ENCODE measurements around the gene EMC8.
"Not testable (repeated sequence)": the region's sequence is repeated elsewhere in the genome, so short reads cannot be mapped to it uniquely, and the experiment has no call there.

Gene EMC8

DNA sequence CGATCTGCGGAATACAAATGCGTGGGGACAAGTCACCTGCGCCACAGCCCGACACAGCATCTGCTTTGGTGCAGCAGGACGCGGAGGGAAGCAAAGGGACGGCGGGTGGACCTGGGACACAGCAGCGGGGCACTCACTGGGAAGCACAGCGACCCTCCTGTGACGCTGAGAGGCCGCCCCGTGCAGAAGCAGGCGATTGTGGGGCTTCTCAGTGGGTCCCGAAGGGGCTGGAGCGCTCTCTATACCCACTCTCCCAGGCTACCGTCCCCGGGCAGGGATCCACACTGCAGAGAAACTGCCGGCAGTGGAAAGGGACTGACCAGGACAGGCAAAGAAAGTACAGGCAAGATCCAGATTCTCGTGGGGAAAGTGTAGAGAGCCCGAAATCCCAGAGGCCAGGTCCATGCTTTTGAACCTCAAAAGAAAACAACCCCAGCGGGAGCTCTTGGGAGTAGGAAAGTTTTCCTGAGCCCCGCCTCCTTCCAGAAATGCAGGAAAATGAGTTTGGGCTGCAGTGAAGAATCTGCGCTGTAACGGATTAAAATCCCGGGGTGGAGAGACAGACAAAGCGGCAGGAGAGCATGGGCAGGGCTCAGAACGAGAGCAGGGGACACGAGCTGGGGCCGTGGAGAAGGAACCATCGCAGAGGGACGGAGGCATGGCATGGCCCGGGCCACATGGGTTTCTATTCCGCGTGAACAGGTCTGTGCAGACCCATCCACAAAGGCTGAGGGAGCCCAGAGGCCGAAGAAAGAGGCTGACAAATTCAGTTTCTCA, 12.9 kb upstream of the EMC8 start:
- peak; percentile 46 for DNase-seq

DNA sequence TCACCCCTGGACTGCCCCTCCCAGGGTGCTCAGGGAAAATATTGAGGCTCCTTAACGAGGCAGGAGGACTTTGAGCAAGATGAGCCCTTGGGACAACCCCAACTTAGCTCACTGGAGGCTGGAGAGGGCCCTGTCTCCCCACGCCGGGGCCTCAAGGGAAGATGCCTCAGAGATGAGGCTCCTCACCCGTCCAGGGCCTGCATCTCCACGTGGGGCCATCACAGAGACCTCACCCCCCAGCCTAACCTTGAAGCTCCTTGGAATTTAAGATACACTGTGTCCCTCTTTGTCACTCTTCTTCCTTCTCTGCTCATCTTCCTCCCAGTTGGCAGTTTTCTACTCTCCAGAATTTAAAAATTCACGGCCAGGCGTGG, 11.4 kb upstream of the EMC8 start:
- DNase-seq: no peak

- DNase-seq: no peak
Measured at GRCh38 chr16:85810097-85810741, 10.9 kb upstream of the EMC8 start.

DNA sequence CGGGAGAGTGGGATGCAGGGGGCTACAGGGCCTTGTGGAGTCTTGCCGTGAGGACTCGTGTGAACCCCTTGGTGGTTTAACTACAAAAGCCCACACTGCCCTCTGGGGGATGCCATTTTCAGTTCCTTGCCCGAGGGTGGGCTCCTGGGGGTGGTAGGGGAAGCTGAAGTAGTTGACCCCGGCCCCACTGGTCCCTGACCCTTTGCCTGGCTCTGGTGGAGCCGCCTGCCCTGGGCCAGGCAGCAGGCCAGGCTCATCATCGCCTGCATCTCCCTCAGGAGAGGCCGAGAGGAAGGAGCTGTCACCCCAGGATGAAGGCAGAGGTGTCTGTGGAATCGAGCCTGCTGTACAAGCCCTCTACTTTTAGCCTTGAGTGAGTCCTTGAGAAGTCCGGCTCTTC, 10.3 kb upstream of the EMC8 start:
- no peak for DNase-seq

GRCh38 chr16:85808926-85809325, 9.6 kb upstream of the EMC8 start:
- no peak for DNase-seq

DNA sequence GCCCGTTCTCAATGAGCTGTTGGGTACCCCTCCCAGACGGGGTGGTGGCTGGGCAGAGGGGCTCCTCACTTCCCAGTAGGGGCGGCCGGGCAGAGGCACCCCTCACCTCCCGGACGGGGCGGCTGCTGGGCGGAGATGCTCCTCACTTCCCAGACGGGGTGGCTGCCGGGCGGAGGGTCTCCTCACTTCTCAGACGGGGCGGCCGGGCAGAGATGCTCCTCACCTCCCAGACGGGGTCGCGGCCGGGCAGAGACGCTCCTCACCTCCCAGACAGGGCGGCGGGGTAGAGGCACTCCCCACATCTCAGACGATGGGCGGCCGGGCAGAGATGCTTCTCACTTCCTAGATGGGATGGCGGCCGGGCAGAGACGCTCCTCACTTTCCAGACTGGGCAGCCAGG, 8.8 kb upstream of the EMC8 start:
- DNase-seq: not testable (repeated sequence)

DNA sequence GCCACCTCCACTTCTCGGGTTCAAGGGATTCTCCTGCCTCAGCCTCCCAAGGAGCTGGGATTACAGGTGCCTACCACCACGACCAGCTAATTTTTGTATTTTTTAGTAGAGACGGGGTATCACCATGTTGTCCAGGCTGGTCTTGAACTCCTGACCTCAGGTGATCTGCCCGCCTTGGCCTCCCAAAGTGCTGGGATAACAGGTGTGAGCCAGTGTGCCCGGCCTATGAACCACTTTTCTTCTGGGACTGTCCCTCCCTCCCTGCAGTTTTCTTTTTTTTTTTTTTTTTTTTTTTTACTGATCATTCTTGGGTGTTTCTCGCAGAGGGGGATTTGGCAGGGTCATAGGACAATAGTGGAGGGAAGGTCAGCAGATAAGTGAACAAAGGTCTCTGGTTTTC, 8.0 kb upstream of the EMC8 start:
- not testable (repeated sequence) for DNase-seq

- no peak for DNase-seq
Measured at GRCh38 chr16:85806539-85806938, 7.2 kb upstream of the EMC8 start.

DNA sequence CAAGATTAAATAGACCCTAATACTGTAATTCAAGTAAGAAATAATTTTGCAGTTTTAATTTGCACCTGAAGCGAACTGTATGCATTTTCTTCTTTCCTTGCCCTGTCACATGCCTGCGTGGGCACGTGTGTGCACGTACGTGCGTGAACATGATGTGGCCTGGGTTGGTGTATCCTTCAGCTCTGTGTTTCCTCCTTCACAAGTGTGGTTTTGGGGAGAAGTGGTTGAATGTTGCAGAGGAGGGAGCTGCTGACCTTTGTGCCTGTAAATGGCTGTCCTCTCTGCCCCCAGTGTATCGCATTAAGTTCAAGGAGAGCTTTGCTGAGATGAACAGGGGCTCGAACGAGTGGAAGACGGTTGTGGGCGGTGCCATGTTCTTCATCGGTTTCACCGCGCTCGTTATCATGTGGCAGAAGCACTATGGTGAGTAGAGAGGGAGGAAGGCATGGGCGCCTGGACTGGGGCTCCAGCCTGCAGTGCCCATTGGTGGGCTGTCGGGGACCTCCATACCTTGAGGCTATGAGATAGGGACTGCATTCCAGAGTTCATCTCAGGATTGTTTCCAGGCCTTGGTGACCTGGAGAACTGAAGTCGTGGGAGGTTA, 6.2 kb upstream of the EMC8 start:
- DNase-seq: no peak

GRCh38 chr16:85803570-85803969, 4.2 kb upstream of the EMC8 start:
- DNase-seq: no peak

GRCh38 chr16:85800321-85800669, 951 bp upstream of the EMC8 start:
- no peak for DNase-seq

- DNase-seq: no peak
Measured at GRCh38 chr16:85798901-85799496, 345 bp downstream of the EMC8 start.

DNA sequence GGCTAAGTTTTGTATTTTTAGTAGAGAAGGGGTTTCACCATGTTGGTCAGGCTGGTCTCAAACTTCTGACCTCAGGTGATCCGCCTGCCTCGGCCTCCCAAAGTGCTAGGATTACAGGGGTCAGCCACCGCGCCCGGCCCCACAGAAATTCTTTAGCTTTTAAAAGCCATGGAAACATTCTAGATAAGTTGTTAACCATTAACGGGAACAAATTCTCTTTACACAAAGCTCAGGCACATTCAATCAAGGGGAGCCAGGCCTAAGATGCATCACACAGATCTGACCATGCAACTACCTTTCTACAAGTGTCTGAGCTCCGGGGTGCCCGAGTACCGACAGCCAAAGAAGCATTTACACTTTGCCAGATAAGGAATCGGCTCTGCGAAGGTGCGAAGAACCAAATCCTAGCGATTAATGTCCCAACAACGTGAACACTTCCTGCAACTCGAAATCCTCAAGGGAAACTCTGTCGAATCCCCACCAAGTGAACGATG, 1.0 kb downstream of the EMC8 start:
- DNase-seq: no peak

DNA sequence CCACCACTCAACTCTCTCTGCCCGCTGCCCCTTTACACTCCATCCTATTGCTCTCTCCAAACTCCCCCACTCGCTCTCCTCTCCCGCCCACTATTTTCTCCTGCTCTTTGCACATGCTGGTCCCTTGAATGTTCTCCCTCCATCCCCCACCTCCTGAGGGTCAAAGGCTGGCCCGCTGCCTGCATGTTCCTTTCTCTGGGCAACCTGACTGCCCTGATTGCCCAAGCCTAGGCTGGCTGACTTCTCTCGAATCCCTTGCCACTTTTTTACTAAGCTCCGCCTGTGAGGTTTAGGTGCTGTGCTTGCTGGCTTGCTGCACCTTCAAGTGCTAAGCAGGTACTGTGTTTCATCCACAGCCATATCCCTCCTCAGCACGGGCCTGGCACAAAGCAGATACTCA, 2.7 kb downstream of the EMC8 start:
- no peak for DNase-seq

- DNase-seq: no peak
Measured at GRCh38 chr16:85796152-85796551, 3.2 kb downstream of the EMC8 start.

DNA sequence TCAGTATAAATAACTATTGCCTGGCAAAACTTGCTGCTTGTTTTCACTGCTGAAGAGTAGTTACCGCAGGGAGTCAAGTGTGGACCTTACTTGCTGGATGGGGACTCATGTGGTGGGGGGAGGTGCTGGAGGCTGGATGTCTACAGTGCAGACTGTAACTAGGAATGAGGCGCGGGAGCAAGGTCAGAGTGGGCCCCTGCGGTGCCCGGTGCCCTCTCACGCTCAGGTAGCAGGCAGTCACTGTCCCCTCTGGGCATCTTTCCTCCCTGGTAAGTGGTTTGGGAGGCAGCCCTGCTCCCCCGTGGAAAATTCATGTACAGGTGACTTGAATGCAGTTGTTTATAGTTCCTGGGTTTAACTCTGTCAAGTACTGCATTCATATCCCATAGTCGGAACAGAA, 4.6 kb downstream of the EMC8 start:
- DNase-seq: no peak

- no peak for DNase-seq
Measured at GRCh38 chr16:85793662-85794298, 5.6 kb downstream of the EMC8 start.

DNA sequence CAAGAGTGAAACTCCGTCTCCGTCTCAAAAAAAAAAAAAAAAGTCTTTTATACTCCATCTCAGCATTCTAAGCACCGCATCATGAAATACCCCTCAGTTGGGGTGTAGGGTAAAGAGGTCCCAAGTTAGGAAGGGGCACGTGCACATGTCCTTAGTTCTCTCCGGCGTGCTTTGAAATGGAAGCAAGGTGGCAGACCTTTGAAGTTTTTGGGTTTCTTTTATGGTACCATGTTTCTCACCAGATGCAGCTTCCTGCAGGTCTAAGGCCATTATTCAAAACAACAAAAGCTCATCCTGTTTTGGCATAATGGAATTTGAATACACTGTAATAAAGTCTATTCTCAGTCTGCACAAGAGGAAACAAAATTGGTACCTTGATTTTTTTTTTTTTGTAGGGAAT, 9.6 kb downstream of the EMC8 start:
- no peak for DNase-seq

- no peak for DNase-seq
Measured at GRCh38 chr16:85788819-85789218, 10.5 kb downstream of the EMC8 start.

- no peak for DNase-seq
Measured at GRCh38 chr16:85785927-85786326, 13.4 kb downstream of the EMC8 start.

GRCh38 chr16:85784813-85785212, 14.5 kb downstream of the EMC8 start:
- DNase-seq: no peak

- DNase-seq: no peak
Measured at GRCh38 chr16:85783441-85783840, 15.9 kb downstream of the EMC8 start.

DNA sequence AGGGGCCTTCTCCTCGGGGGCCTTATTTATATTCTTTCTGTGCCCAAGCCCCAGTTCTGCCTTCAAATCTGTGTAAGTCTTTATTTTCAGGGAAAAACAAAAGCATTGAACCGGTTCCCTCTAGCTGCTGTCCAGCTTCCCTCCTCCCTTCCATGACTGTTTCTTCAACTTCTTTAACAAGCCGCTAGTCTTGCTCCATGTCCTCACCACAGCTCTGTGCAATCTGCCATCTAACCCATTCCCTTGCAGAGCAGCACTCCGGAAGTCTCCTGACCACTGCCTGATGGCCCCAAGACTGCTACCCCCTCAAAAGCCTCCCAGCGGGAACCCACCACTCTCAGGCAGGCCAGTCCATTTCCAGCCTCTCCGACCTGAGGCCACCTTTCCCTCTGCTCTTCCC, 16.9 kb downstream of the EMC8 start:
- no peak for DNase-seq
